ENCODE results near the gene FIGN. TPM values are rescaled to one million over a fixed set of nuclear protein-coding genes. Genes with fewer than 3 reads are reported as not detected.

The FIGN gene
- total and polyA plus RNA-seq, 9 of the 15 experiments (the other 6 are each of a cell fraction or from before 2014, with no cell fraction given), result 0.02 TPM; not detected in 8

GRCh38 chr2:163755366-163755765, 19.6 kb upstream of the FIGN start (continued):
- TF ChIP-seq TEAD2 (tag; IDR thresholded peaks at IDR 0.05), result no peak

- POLR2A ChIA-PET, result interaction anchor here (0.6 kb wide), 1 partner anchor 8 kb away, joined by 4 read pairs; no protein-coding TSS in a partner anchor
- Histone ChIP-seq H3K4me1 (replicated peaks in 1 of 2; ENCODE audit: control insufficient read depth in 2 of 2, insufficient read depth in 2 of 2, low read length in 2 of 2) (no peaks in the 10 kb centered on the region), H3K9me1 (ENCODE audit: control insufficient read depth, insufficient read depth, low read length) (no peaks in the 10 kb centered on the region), H3K9ac (ENCODE audit: insufficient read depth in 1 of 2, low read depth in 2 of 2, low read length in 2 of 2) (no peak overlapping the region), H3K27ac (ENCODE audit: extremely low read depth, low read depth, low read length) (no peak overlapping the region), H3K79me2 (ENCODE audit: control insufficient read depth, insufficient read depth, low read length) (no peaks in the 10 kb centered on the region), H4K20me1 (replicated peaks; ENCODE audit: control insufficient read depth, insufficient read depth, low read length) (no peaks in the 10 kb centered on the region), H3K27me3 (ENCODE audit: control insufficient read depth in 2 of 2, insufficient read depth in 2 of 2, low read length in 2 of 2) (no peaks in the 10 kb centered on the region), H3K4me2 (ENCODE audit: insufficient read depth, low read length) (no peak overlapping the region), H2AFZ (ENCODE audit: low read depth, low read length) (no peak overlapping the region), H3K9me3 (replicated peaks; ENCODE audit: control insufficient read depth, insufficient read depth, low read depth, low read length) (no peaks in the 10 kb centered on the region), H3K4me3 (no peak overlapping the region), H3K36me3 (ENCODE audit: control insufficient read depth, insufficient read depth, low read length) (no peaks in the 10 kb centered on the region)
- CTCF ChIA-PET (ENCODE audit: low intra/inter-chr PET ratio), result no interaction called here
- intact Hi-C loops (cut with micrococcal nuclease) (no loop called here), in situ Hi-C loops (cut with MboI) (no loop called here)
- no peak for DNase-seq (ENCODE audit: extremely low read depth in 1 of 4, low spot score in 3 of 4)
- TF ChIP-seq SRSF9 (IDR thresholded peaks at IDR 0.05; ENCODE audit: borderline replicate concordance, low read depth, low read length), result no peak
- BruUV-seq (replicated peaks), result no TSS peak
- ATAC-seq, result no peak
- FAIRE-seq, result no peak
- WGBS (ENCODE audit: insufficient coverage, low coverage, missing lambda C conversion rate), result 6% methylated on average over 2 of the region's 2 CpGs
Observed at GRCh38 chr2:163753726-163754125, 17.9 kb upstream of the FIGN start.

- TF ChIP-seq SREBF2 (CRISPR knock-in tag; IDR thresholded peaks at IDR 0.05) (no peak), ZNF324 (CRISPR knock-in tag; IDR thresholded peaks at IDR 0.05) (no peak), JUND (IDR thresholded peaks at IDR 0.05; ENCODE audit: borderline replicate concordance, low read depth, low read length) (no peak), JUND (tag; IDR thresholded peaks at IDR 0.05; ENCODE audit: borderline replicate concordance, low read depth, low read length) (no peak), GTF2F1 (IDR thresholded peaks at IDR 0.05; ENCODE audit: low read depth, low read length) (no peak), MAX (CRISPR knock-in tag; IDR thresholded peaks at IDR 0.05) (no peak), SOX6 (IDR thresholded peaks at IDR 0.05) (no peak)
Observed at GRCh38 chr2:163752267-163752666, 16.5 kb upstream of the FIGN start.

More at GRCh38 chr2:163752267-163752666, 16.5 kb upstream of the FIGN start:
- H4K20me1 ChIP-seq (replicated peaks; ENCODE audit: control insufficient read depth, insufficient read depth, low read length), result no peaks in the 10 kb centered on the region
- H3K79me2 ChIP-seq (ENCODE audit: control insufficient read depth, insufficient read depth, low read length), result no peaks in the 10 kb centered on the region
- in situ Hi-C loops (cut with MboI) (no loop called here), intact Hi-C loops (cut with micrococcal nuclease) (no loop called here)
- DNase-seq (ENCODE audit: extremely low read depth in 1 of 4, low spot score in 3 of 4), result no peak
- FAIRE-seq, result no peak
- no peaks in the 10 kb centered on the region for H3K9me1 ChIP-seq (ENCODE audit: control insufficient read depth, insufficient read depth, low read length)
- no peak for ATAC-seq
- no peak overlapping the region for H2AFZ ChIP-seq (ENCODE audit: low read depth, low read length)
- no peak overlapping the region for H3K9ac ChIP-seq (ENCODE audit: insufficient read depth in 1 of 2, low read depth in 2 of 2, low read length in 2 of 2)
- no TSS peak for BruUV-seq (replicated peaks)
- H3K4me2 ChIP-seq (ENCODE audit: insufficient read depth, low read length), result no peak overlapping the region
- no peaks in the 10 kb centered on the region for H3K9me3 ChIP-seq (replicated peaks; ENCODE audit: control insufficient read depth, insufficient read depth, low read depth, low read length)
- CTCF ChIA-PET (ENCODE audit: low intra/inter-chr PET ratio), result interaction anchor here (0.7 kb wide), 1 partner anchor 126 kb away, joined by 3 read pairs; no protein-coding TSS in a partner anchor
- no peak overlapping the region for H3K27ac ChIP-seq (ENCODE audit: extremely low read depth, low read depth, low read length)
- H3K27me3 ChIP-seq (ENCODE audit: control insufficient read depth in 2 of 2, insufficient read depth in 2 of 2, low read length in 2 of 2), result no peaks in the 10 kb centered on the region
- no peak overlapping the region for H3K4me3 ChIP-seq
- no peaks in the 10 kb centered on the region for H3K36me3 ChIP-seq (ENCODE audit: control insufficient read depth, insufficient read depth, low read length)
- POLR2A ChIA-PET, result no interaction called here
- no peaks in the 10 kb centered on the region for H3K4me1 ChIP-seq (replicated peaks in 1 of 2; ENCODE audit: control insufficient read depth in 2 of 2, insufficient read depth in 2 of 2, low read length in 2 of 2)
- 1% methylated on average over 5 of the region's 5 CpGs for WGBS (ENCODE audit: insufficient coverage, low coverage, missing lambda C conversion rate)

Measured in K562 (cell line).